Stimulated activated naive CD8-positive, alpha-beta T cell treated with anti-CD3 and anti-CD28 coated beads, Interleukin-15, amount 100 ng/mL, for 72 hours (primary cell): ENCODE data around the gene INTS4.
"Not testable (repeated sequence)": the region's sequence is repeated elsewhere in the genome, so short reads cannot be mapped to it uniquely, and the experiment has no call there.

ENCODE experiments used
- ATAC-seq: fragments of 150-1000 bp; cut with Tn5 transposase; 2 replicates; pipeline ENCODE4 v1.10.0; 2021; ENCODE audit warnings: mild to moderate bottlenecking, moderate library complexity
- DNase-seq, 2 donors: peaks; one replicate each; pipeline ENCODE4 v3.0.0; 2021 to 2022
- H3K27ac Mint-ChIP-seq, 2 donors: one replicate each; pipeline ENCODE4 v1.8.0; 2022; ENCODE audit warnings: mild to moderate bottlenecking in 2 of 2, mixed read lengths in 2 of 2, moderate library complexity in 2 of 2
- H3K27me3 Mint-ChIP-seq: one replicate; pipeline ENCODE4 v1.8.0; 2022; ENCODE audit warnings: mixed read lengths
- H3K4me1 Mint-ChIP-seq: one replicate; pipeline ENCODE4 v1.8.0; 2022; ENCODE audit warnings: mild to moderate bottlenecking, mixed read lengths
- H3K4me3 Mint-ChIP-seq, 2 donors: one replicate each; pipeline ENCODE4 v1.8.0; 2022; ENCODE audit warnings: mild to moderate bottlenecking in 2 of 2, mixed read lengths in 2 of 2, moderate library complexity in 1 of 2
- H3K9me3 Mint-ChIP-seq, 2 donors: one replicate each; pipeline ENCODE4 v1.8.0; 2022; ENCODE audit warnings: mixed read lengths in 2 of 2

Gene INTS4, protein sequence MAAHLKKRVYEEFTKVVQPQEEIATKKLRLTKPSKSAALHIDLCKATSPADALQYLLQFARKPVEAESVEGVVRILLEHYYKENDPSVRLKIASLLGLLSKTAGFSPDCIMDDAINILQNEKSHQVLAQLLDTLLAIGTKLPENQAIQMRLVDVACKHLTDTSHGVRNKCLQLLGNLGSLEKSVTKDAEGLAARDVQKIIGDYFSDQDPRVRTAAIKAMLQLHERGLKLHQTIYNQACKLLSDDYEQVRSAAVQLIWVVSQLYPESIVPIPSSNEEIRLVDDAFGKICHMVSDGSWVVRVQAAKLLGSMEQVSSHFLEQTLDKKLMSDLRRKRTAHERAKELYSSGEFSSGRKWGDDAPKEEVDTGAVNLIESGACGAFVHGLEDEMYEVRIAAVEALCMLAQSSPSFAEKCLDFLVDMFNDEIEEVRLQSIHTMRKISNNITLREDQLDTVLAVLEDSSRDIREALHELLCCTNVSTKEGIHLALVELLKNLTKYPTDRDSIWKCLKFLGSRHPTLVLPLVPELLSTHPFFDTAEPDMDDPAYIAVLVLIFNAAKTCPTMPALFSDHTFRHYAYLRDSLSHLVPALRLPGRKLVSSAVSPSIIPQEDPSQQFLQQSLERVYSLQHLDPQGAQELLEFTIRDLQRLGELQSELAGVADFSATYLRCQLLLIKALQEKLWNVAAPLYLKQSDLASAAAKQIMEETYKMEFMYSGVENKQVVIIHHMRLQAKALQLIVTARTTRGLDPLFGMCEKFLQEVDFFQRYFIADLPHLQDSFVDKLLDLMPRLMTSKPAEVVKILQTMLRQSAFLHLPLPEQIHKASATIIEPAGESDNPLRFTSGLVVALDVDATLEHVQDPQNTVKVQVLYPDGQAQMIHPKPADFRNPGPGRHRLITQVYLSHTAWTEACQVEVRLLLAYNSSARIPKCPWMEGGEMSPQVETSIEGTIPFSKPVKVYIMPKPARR

GRCh38 chr11:77994434-77995362, at the start of gene INTS4:
Gene INTS4, minus strand, starts transcription at chr11:77994668. Its CDS starts 25 bp downstream, at chr11:77994643.
- H3K27me3 Mint-ChIP-seq, result no peaks in the 10 kb centered on the region
- peak within 1 kb of the TSS; percentile 95 to 96 for H3K27ac Mint-ChIP-seq
- H3K4me3 Mint-ChIP-seq, result peak within 1 kb of the TSS; percentile 91 to 95
- H3K4me1 Mint-ChIP-seq, result peaks cover 29% of the 10 kb centered on the region
- no peaks in the 10 kb centered on the region for H3K9me3 Mint-ChIP-seq
- peak; percentile 97 to 99 for DNase-seq
- ATAC-seq, result peak; percentile 99

GRCh38 chr11:78041843-78042440, 47.5 kb upstream of the INTS4 start:
- no peak for DNase-seq
- H3K9me3 Mint-ChIP-seq, result no peaks in the 10 kb centered on the region
- peaks cover 9% of the 10 kb centered on the region for H3K27me3 Mint-ChIP-seq
- H3K4me3 Mint-ChIP-seq, result no peak overlapping the region
- no peak overlapping the region for H3K27ac Mint-ChIP-seq
- ATAC-seq, result no peak
- peaks cover 46% of the 10 kb centered on the region for H3K4me1 Mint-ChIP-seq

DNA sequence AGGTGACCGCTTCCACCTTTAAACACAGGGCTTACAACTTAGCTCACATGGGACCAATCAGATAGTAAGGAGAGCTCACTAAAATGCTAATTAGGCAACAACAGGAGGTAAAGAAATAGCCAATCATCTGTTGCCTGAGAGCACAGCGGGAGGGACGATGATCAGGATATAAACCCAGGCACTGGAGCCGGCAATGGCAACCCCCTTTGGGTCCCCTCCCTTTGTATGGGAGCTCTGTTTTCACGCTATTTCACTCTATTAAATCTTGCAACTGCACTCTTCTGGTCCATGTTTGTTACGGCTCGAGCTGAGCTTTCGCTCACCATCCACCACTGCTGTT, 46.9 kb upstream of the INTS4 start:
- H3K27me3 Mint-ChIP-seq, H3K9me3 Mint-ChIP-seq, H3K4me3 Mint-ChIP-seq, H3K27ac Mint-ChIP-seq, ATAC-seq, DNase-seq: not testable (repeated sequence)
- peaks cover 44% of the 10 kb centered on the region for H3K4me1 Mint-ChIP-seq

- H3K4me3 Mint-ChIP-seq, result no peak overlapping the region
- ATAC-seq, result no peak
- H3K9me3 Mint-ChIP-seq, result no peaks in the 10 kb centered on the region
- peaks cover 5% of the 10 kb centered on the region for H3K27me3 Mint-ChIP-seq
- DNase-seq, result no peak
- H3K4me1 Mint-ChIP-seq, result peaks cover 39% of the 10 kb centered on the region
- H3K27ac Mint-ChIP-seq, result peak overlapping the region in 1 of 2 donors; percentile 64
These were observed 46.4 kb upstream of the INTS4 start for GRCh38 chr11:78040691-78041379.

GRCh38 chr11:78039919-78040671, 45.6 kb upstream of the INTS4 start:
- DNase-seq (peak; percentile 23 to 51), ATAC-seq (peak; percentile 81)
- Mint-ChIP-seq H3K4me1 (peaks cover 34% of the 10 kb centered on the region), H3K27me3 (no peaks in the 10 kb centered on the region), H3K27ac (peak overlapping the region; percentile 96 to 98), H3K9me3 (no peaks in the 10 kb centered on the region), H3K4me3 (peak overlapping the region; percentile 78 to 83)

GRCh38 chr11:78039391-78039918, 45.0 kb upstream of the INTS4 start:
- peak overlapping the region; percentile 96 to 98 for H3K27ac Mint-ChIP-seq
- no peaks in the 10 kb centered on the region for H3K27me3 Mint-ChIP-seq
- no peaks in the 10 kb centered on the region for H3K9me3 Mint-ChIP-seq
- DNase-seq (no peak), ATAC-seq (peak; percentile 51)
- H3K4me3 Mint-ChIP-seq, result peak overlapping the region; percentile 78 to 83
- peaks cover 34% of the 10 kb centered on the region for H3K4me1 Mint-ChIP-seq

DNA sequence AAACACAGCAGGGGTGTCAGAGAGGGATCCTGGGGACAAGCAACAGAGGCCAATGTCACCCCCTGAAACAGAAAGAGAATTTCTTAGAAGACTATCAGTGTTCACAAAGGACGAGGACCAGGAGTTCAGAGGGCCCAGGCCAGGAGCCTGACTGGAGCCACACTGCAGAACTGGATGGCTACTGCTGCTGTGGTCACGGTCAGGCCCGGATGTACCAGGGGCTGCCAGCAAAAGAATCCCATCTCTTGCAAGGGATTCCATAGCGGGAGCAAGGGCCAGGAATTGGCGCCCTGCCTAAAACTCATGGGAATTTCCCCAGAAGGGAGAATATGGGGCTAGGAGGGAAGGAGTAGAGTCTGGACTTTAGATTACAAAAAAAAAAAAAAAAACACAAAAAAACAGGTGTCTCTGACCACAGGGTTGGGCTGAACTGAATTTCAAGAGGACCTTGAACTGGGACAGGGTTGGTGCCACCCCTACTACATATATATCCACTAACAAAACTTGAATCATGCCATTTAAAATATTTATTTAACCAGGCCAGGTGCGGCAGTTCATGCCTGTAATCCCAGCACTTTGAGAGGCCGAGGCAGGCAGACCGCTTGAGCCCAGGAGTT, 44.3 kb upstream of the INTS4 start:
- H3K9me3 Mint-ChIP-seq, result no peaks in the 10 kb centered on the region
- no peak overlapping the region for H3K4me3 Mint-ChIP-seq
- no peaks in the 10 kb centered on the region for H3K27me3 Mint-ChIP-seq
- no peak for ATAC-seq
- H3K27ac Mint-ChIP-seq, result no peak overlapping the region
- H3K4me1 Mint-ChIP-seq, result peaks cover 30% of the 10 kb centered on the region
- DNase-seq, result no peak

GRCh38 chr11:78037825-78038620, 43.6 kb upstream of the INTS4 start:
- Mint-ChIP-seq H3K27ac (no peak overlapping the region), H3K4me3 (no peak overlapping the region), H3K9me3 (no peaks in the 10 kb centered on the region), H3K4me1 (peaks cover 24% of the 10 kb centered on the region), H3K27me3 (no peaks in the 10 kb centered on the region)
- DNase-seq, result no peak
- no peak for ATAC-seq

DNA sequence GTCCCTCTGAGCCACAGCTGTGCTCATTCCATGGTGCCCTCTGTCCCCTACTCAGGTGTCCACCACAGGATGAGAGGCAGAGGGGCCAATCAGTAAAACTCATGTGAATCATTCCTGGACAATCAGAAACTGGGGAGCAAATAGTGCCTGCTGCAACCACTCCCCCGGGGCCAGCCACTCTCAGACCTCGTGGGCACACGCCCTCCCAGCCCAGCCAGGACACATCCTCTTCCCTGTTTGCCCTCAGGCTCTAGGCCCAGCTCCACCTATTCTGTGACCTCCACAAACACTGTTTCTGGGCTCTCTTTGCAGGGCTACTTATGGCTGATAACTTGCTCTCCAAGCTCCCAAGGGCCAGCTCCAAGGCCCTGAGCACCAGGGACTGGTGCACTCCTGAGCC, 42.6 kb upstream of the INTS4 start:
- DNase-seq, result no peak
- Mint-ChIP-seq H3K27me3 (no peaks in the 10 kb centered on the region), H3K4me1 (peaks cover 24% of the 10 kb centered on the region), H3K9me3 (no peaks in the 10 kb centered on the region), H3K27ac (peak overlapping the region in 1 of 2 donors; percentile 48), H3K4me3 (no peak overlapping the region)
- no peak for ATAC-seq

GRCh38 chr11:78036313-78036712, 41.8 kb upstream of the INTS4 start:
- no peak for DNase-seq
- Mint-ChIP-seq H3K9me3 (no peaks in the 10 kb centered on the region), H3K27me3 (no peaks in the 10 kb centered on the region), H3K27ac (no peak overlapping the region), H3K4me1 (peaks cover 24% of the 10 kb centered on the region), H3K4me3 (no peak overlapping the region)
- no peak for ATAC-seq

GRCh38 chr11:78034623-78035022, 40.2 kb upstream of the INTS4 start:
- Mint-ChIP-seq H3K4me3 (no peak overlapping the region), H3K4me1 (peaks cover 8% of the 10 kb centered on the region), H3K9me3 (no peaks in the 10 kb centered on the region), H3K27ac (no peak overlapping the region), H3K27me3 (no peaks in the 10 kb centered on the region)
- ATAC-seq (no peak), DNase-seq (no peak)

GRCh38 chr11:78033040-78033439, 38.6 kb upstream of the INTS4 start:
- peak overlapping the region; percentile 9 to 78 for H3K27ac Mint-ChIP-seq
- DNase-seq (no peak), ATAC-seq (no peak)
- no peak overlapping the region for H3K4me3 Mint-ChIP-seq
- no peaks in the 10 kb centered on the region for H3K9me3 Mint-ChIP-seq
- no peaks in the 10 kb centered on the region for H3K27me3 Mint-ChIP-seq
- H3K4me1 Mint-ChIP-seq, result no peaks in the 10 kb centered on the region

DNA sequence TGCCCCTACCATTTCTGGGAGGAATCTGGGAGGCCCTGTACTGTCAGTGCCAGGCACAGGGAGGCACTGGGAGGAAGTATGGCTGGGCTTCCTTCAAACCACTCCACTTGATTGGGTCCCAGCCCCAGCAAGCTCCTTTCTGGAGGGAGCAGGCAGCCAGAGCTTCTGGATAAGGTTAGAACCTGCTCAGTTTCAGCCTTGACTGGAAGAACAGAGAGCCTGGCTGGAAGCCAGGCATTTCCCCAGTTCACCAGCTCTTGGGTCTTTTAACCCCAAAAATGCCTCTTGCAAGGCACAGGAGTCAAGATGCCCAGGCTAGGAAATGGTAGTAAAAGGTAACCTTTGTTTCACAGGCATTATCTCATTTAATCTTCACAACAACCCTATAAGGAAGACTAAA, 37.6 kb upstream of the INTS4 start:
- Mint-ChIP-seq H3K4me1 (no peaks in the 10 kb centered on the region), H3K27ac (no peak overlapping the region), H3K27me3 (no peaks in the 10 kb centered on the region), H3K4me3 (no peak overlapping the region), H3K9me3 (no peaks in the 10 kb centered on the region)
- no peak for DNase-seq
- no peak for ATAC-seq
